ENCODE measurements around the gene UQCRHL.
"Not testable (repeated sequence)": the region's sequence is repeated elsewhere in the genome, so short reads cannot be mapped to it uniquely, and the experiment has no call there.

Gene UQCRHL

GRCh38 chr1:15807549-15807948 lies at the start of gene UQCRHL:
Gene UQCRHL (minus strand): TSS chr1:15807649. CDS start chr1:15807649, 0 bp downstream.
- DNase-seq, result not testable (repeated sequence)

GRCh38 chr1:15856888-15857287 lies 49.4 kb upstream of the UQCRHL start:
- DNase-seq, result no peak

DNA sequence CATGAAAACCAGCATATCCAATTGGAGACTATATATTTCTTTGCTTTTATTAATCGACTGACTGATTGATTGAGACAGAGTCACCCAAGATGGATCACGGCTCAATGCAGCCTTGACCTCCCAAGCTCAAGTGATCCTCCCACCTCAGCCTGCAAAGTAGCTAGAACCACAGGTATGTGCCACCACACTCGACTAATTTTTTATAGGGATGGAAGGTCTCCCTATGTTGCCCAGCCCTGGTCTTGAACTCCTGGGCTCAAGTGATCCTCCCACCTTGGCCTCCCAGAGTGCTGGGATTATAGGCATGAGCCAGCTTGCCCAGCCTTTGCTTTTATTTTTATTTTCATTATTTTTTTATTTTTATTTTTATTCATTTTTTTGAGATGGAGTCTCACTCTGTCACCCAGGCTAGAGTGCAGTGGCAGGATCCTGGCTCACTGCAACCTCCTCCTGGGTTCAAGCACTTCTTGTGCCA lies 45.4 kb upstream of the UQCRHL start:
- DNase-seq, result no peak

DNA sequence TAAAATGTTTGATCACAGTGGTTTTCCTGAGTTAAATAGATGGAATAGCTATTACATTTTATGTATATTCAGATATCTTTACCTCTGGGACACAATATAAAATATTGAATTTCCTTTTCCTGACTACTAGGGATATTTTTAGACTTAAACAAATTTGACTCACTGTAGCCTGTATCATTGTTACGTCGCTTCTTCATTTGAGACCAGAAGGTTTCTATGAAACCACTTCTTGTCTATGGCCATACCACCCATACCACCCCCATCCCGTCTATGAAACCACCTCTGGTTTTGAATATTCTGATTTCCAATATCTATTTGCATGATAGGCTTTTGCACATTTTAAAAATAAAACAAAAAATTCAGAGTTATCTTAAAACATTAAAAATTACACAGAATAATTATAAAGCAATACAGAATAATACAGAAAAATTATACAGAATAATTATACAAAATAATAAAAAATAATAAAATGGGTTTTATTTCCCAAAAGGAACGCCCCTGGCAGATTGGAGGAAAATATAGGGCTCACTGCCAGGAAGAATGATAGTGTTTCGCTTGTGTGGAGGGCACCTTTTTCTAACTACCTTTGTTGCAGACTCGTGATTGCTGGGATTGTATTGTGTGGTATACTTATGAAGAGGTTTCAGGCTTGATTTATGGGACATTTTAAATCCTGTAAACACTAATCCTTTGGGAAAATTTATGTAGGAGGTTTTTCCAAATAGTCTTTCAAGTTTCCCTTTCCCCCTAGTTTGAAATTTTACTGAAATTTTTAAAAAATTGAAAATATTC lies 44.8 kb upstream of the UQCRHL start:
- DNase-seq, result no peak

DNA sequence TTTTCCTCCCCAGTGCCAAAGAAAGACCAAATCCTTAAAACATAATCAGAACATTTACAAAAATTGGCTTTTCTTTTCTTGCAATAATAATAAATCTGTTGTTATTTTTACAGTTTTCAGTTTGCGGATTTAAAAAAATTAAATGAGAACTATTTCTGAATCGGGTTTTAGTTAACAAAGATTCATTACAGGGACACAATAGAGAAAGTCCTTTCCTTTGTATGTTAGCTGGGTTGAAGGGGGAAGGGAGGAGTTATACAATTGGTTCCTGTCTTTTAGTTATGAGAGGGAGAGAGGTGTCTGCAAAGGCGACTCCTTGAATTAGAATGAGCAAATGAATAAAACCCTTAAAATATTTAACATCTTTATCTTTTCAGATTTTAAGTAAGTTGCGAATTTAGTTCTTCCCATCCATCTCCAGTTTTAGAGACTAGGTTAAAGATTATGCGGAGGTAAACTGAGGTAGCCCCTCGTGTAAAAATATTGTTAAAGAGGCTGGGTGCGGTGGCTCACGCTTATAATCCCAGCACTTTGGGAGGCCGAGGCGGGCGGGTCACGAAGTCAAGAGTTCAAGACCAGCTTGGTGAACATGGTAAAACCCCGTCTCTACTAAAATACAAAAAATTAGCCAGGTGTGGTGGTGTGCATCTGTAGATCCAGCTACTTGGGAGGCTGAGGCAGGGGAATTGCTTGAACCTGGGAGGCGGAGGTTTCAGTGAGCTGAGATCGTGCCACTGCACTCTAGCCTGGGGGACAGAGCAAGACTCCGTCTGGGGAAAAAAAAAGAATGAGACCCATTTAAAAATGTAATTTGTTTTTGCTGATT lies 44.0 kb upstream of the UQCRHL start:
- DNase-seq, result no peak

DNA sequence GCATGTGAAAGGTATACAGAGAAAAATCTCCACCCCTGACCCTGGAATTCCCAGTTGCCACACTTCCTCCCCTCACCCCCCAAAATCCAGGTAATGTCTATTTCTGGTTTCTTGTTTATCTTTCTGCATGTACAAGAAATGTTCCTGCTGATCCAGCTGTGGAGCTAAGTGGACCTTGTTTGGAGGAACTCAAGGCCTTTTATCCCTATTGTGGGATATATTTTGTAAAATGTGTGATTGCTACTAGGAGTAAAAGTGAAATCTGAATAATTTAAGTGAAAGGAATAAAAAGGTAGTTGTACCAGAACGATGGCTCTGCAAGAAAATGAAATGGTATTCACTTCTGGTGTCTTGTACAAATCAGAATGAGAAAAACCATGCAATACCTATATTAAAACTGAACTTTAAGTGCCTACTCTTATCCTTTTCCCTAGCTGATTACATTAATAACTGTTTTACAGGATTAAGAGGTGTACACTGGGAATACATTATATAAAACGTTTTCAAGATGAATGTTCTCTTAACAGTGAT lies 43.1 kb upstream of the UQCRHL start:
- DNase-seq, result no peak

DNA sequence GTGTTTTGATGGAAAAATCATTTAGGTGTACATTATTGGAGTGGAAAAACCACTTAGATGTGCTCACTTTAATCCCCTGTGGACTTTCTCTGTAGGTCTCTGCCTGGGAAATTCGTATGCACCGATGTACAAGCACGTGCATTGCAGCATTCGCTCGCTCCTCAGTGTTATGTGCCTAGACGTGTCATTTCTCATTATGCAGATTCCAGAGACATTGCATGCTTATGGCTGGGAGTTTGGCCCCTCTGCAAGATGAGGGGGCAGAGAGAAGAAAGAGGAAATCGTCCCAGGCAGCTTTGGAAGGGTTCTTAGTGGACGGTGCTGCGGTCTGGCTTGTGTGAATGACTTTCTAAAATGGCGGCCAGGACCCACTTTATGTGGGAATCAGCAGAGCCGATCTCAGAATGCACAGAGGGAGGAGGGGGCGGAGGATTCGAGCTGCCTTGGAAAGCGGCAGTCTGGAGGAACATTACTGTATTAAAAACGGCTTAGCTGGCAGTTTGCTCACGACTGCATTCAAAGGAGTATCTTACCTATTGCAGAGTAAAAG lies 42.4 kb upstream of the UQCRHL start:
- peak; percentile 38 for DNase-seq

- DNase-seq, result peak; percentile 75
Measured at GRCh38 chr1:15848929-15849774, 41.7 kb upstream of the UQCRHL start.

DNA sequence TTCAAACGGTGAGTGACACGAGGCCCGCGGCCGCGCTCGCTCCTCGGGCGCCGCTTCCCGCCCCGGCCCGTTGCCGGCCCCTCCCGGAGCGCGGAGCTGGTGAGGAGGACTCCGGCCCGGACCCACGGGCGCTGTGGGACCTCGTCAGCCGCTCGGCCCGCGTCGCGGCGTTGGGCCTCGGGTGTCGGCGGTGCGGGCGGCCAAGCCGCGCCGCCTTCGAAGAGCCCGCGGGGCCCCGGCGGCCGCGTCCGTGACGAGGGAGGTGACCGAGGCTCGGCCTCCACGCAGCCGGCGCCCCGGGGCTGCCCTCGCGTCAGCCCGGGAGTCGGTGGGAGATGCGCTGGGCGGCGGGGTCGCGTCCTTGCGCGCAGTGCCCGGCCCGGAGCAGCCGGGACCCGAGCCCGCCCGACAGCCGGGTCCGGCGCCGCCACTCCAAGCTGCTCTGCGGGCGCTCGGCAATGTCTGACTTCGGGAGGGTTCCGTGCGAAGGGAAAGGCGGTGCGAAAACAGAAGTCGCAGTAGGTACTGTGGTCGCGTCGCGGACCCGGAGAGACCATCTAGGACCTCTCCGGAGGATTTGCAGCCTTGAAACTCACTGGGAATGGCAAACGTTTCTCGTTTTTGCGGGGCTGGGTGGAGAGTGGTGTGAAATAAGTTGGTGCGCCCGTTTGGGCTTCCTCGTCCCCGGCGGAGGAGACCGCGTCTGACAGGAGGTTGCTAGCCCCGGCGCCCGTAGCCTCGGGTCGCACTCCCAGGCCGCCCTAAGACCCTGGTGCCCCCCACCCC lies 40.9 kb upstream of the UQCRHL start:
- peak; percentile 48 for DNase-seq

GRCh38 chr1:15847893-15848142 lies 40.4 kb upstream of the UQCRHL start:
- no peak for DNase-seq

DNA sequence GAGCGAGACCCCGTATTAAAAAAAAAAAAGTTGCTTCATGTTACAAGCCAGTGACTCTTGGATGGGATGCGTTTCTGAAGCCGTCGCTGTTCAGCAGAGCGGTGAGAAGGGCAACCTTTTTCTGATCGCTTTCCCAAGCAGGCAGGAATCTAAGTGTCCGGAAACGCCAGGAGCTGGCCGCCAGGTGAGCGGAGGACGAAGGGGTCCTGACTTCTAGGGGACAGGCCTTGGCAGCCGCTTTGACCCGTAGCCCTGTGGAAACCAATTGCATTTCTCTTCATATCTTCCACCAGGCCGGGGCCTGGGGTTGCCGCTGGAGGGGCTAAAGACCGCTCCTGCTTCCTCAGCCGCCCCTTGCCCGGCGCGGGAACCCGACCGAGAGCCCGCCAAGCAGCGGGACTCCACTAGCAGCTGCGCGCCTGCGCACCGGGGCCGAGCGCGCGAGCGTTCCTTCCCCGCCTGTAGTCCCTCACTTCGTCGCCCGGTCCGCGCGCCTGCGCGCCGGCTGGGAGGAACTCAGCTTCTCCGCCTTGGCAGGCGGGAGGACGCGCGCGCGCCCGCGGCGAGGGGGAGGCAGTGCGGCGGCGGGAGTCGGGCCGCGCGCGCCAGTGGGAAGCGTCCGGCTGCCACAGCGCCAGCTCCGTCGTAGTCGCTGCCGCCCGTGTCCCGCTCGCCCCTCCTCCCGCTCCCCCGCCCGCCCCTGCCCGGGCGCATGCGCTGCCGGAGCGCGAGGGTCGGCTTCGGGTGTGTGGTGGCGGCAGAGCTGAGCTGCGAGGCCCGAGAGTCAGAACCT lies 39.8 kb upstream of the UQCRHL start, which contains the start of gene SPEN:
Gene SPEN, plus strand, starts transcription at position 608 of the 793 bp plus-strand sequence. CDS start 361 bp downstream, outside the sequence.
- peak; percentile 99 for DNase-seq

GRCh38 chr1:15846056-15846455 lies 38.6 kb upstream of the UQCRHL start:
- not testable (repeated sequence) for DNase-seq

DNA sequence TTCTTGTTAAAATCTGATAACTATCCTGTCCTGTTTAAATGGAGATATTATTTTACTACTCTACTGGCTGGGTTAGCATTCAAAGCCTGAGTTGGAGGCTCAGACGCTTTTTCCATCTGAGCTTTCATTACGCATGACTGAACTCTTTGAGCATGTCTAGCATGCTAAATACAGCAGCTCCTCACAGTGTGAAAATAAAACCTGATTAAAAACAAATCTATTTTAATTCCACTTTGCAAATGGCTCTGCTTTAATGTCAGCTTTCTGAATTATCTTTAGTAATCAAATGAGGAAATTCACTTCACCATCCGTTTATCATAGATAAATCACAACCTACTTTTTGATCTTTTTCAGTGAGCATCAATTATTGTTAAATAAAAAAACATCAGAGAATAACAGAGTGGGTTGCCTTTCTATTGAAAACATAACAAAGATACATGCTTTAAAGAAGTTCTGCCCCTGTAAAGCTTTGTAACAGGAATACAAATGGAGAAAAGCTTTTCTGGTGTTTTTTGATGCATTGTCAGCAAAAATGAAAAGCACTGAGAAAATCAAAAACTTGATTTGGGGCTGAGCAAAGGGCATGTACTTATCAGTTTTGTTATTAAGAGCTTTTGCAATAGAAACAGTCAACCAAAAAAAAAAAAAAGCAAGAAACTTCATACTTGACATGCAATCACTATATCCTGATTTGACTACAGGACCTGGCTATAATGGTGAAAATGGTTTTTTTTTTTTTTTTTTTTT lies 36.5 kb upstream of the UQCRHL start:
- DNase-seq, result no peak

GRCh38 chr1:15838721-15839120 lies 31.3 kb upstream of the UQCRHL start:
- DNase-seq, result no peak

- DNase-seq, result no peak
Measured at GRCh38 chr1:15837931-15838330, 30.5 kb upstream of the UQCRHL start.

GRCh38 chr1:15836772-15837669 lies 29.6 kb upstream of the UQCRHL start:
- DNase-seq, result peak; percentile 59

DNA sequence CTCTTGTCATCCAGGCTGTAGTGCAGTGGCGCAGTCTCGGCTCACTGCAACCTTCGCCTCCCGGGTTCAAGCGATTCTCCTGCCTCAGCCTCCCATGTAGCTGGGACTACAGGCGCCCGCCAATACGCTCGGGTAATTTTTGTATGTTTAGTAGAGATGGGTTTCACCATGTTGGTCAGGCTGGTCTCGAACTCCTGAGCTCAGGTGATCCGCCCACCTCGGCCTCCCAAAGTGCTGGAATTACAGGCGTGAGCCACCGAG lies 29.0 kb upstream of the UQCRHL start:
- DNase-seq, result not testable (repeated sequence)

- peak; percentile 100 for DNase-seq
Measured at GRCh38 chr1:15835741-15836510, 28.5 kb upstream of the UQCRHL start.
